Hepatocyte (in vitro differentiated cells): ENCODE data around the gene ST8SIA1. TPM values are rescaled to one million over a fixed set of nuclear protein-coding genes. Genes with fewer than 3 reads are reported as not detected.

ENCODE experiments used
- DNase-seq: peaks from one replicate; pipeline ENCODE4 v3.0.0-alpha.2; 2016; ENCODE audit warnings: low spot score
- H2AFZ ChIP-seq: fragments of 200-600 bp; sonication (generic); 2 replicates; pipeline ENCODE4 v1.6.0; 2016; ENCODE audit warnings: antibody characterized with exemption, mild to moderate bottlenecking
- H3K27ac ChIP-seq: fragments of 200-600 bp; sonication (generic); 2 replicates; pipeline ENCODE4 v1.5.1; 2016; ENCODE audit warnings: mild to moderate bottlenecking
- H3K27me3 ChIP-seq: fragments of 200-600 bp; sonication (generic); 2 replicates; pipeline ENCODE4 v1.6.1; 2016
- H3K36me3 ChIP-seq: fragments of 200-600 bp; sonication (generic); replicated peaks from 2 replicates; pipeline ENCODE4 v1.5.1; 2016; ENCODE audit warnings: low read depth; ENCODE audit not compliant: insufficient read depth
- H3K4me1 ChIP-seq: fragments of 200-600 bp; sonication (generic); 2 replicates; pipeline ENCODE4 v1.5.1; 2016; ENCODE audit warnings: mild to moderate bottlenecking, moderate library complexity; ENCODE audit not compliant: insufficient read depth
- H3K4me2 ChIP-seq: fragments of 200-600 bp; sonication (generic); 2 replicates; pipeline ENCODE4 v1.6.0; 2016
- H3K4me3 ChIP-seq: fragments of 200-600 bp; sonication (generic); 2 replicates; pipeline ENCODE4 v1.5.1; 2016; ENCODE audit warnings: mild to moderate bottlenecking
- H3K79me2 ChIP-seq: fragments of 200-600 bp; sonication (generic); 2 replicates; pipeline ENCODE4 v1.6.0; 2017; ENCODE audit warnings: mild to moderate bottlenecking
- H3K9me2 ChIP-seq: fragments of 200-600 bp; sonication (generic); replicated peaks from 2 replicates; pipeline ENCODE4 v1.6.0; 2017; ENCODE audit warnings: mild to moderate bottlenecking; ENCODE audit not compliant: insufficient read depth
- H3K9me3 ChIP-seq: fragments of 200-600 bp; sonication (generic); 2 replicates; pipeline ENCODE4 v1.5.1; 2016; ENCODE audit warnings: low read depth, mild to moderate bottlenecking
- H4K20me1 ChIP-seq: fragments of 200-600 bp; sonication (generic); 2 replicates; pipeline ENCODE4 v1.6.0; 2016; ENCODE audit warnings: mild to moderate bottlenecking; ENCODE audit not compliant: insufficient read depth, poor library complexity, severe bottlenecking
- CTCF ChIP-seq: fragments of 200-600 bp; sonication (generic); IDR thresholded peaks from 2 replicates; pipeline ENCODE4 v1.5.1; 2016; ENCODE audit warnings: antibody characterized with exemption, mild to moderate bottlenecking; ENCODE audit not compliant: poor library complexity
- EZH2 ChIP-seq: fragments of 200-600 bp; sonication (generic); IDR thresholded peaks from 2 replicates; pipeline ENCODE4 v1.6.1; 2016; ENCODE audit warnings: antibody characterized with exemption, mild to moderate bottlenecking, borderline replicate concordance
- EZH2phosphoT487 ChIP-seq: fragments of 200-600 bp; sonication (generic); IDR thresholded peaks from one replicate; pipeline ENCODE4 v1.6.1; 2018; ENCODE audit warnings: antibody characterized with exemption, mild to moderate bottlenecking, low read depth, moderate library complexity; ENCODE audit not compliant: unreplicated experiment, severe bottlenecking
- WGBS: methylation state at CpG from one replicate; pipeline ENCODE4 v1.1.6; 2016; ENCODE audit warnings: low lambda C conversion rate; ENCODE audit errors: missing lambda C conversion rate; 5-methylcytosine and 5-hydroxymethylcytosine counted together
- polyA plus RNA-seq: library from polyadenylated mRNA; unstranded; fragments of >200 nt; fragmentation: Nextera tagmentation; extraction: Ambion mirVana; gene quantifications from 2 replicates; pipeline ENCODE4 v1.2.1, GENCODE V29; 2016
- total RNA-seq: library from RNA; depleted of rRNA; stranded (reverse); fragments of >200 nt; gene quantifications from 2 replicates; pipeline ENCODE4 v1.2.3, GENCODE V29; 2014

Gene ST8SIA1
- total and polyA plus RNA-seq, 2 experiments from 2014 or later, result 0.88 to 2.0 TPM

- Histone ChIP-seq H3K36me3 (no peaks in the 10 kb centered on the region), H3K4me3 (no peak overlapping the region), H3K27ac (no peak overlapping the region), H3K4me1 (no peaks in the 10 kb centered on the region), H3K4me2 (no peak overlapping the region), H3K79me2 (no peaks in the 10 kb centered on the region), H3K9me3 (no peaks in the 10 kb centered on the region), H3K9me2 (no peaks in the 10 kb centered on the region), H4K20me1 (no peaks in the 10 kb centered on the region), H2AFZ (no peak overlapping the region), H3K27me3 (no peaks in the 10 kb centered on the region)
- 91% methylated on average over 8 of the region's 8 CpGs for WGBS
- DNase-seq, result no peak
- TF ChIP-seq EZH2 (no peak), EZH2phosphoT487 (no peak), CTCF (no peak)
Observed at GRCh38 chr12:22268406-22268805, 66.1 kb downstream of the ST8SIA1 start.

- H2AFZ ChIP-seq, result no peak overlapping the region
- no peaks in the 10 kb centered on the region for H3K27me3 ChIP-seq
- no peak for DNase-seq
- no peaks in the 10 kb centered on the region for H3K79me2 ChIP-seq
- no peak for TF ChIP-seq EZH2
- TF ChIP-seq CTCF, result no peak
- no peak overlapping the region for H3K4me2 ChIP-seq
- H3K4me3 ChIP-seq, result no peak overlapping the region
- no peaks in the 10 kb centered on the region for H3K9me3 ChIP-seq
- no peaks in the 10 kb centered on the region for H3K9me2 ChIP-seq
- WGBS, result 85% methylated on average over 5 of the region's 5 CpGs
- H3K36me3 ChIP-seq, result no peaks in the 10 kb centered on the region
- H3K4me1 ChIP-seq, result no peaks in the 10 kb centered on the region
- no peaks in the 10 kb centered on the region for H4K20me1 ChIP-seq
- H3K27ac ChIP-seq, result no peak overlapping the region
Observed at GRCh38 chr12:22266101-22266500, 68.4 kb downstream of the ST8SIA1 start.

- WGBS, result 89% methylated on average over 5 of the region's 5 CpGs
- no peak overlapping the region for H2AFZ ChIP-seq
- no peaks in the 10 kb centered on the region for H3K4me1 ChIP-seq
- DNase-seq, result no peak
- H3K36me3 ChIP-seq, result no peaks in the 10 kb centered on the region
- no peaks in the 10 kb centered on the region for H3K79me2 ChIP-seq
- H3K27me3 ChIP-seq, result no peaks in the 10 kb centered on the region
- no peaks in the 10 kb centered on the region for H3K9me2 ChIP-seq
- no peak for TF ChIP-seq EZH2phosphoT487
- no peak for TF ChIP-seq CTCF
- TF ChIP-seq EZH2, result no peak
- H4K20me1 ChIP-seq, result no peaks in the 10 kb centered on the region
- no peaks in the 10 kb centered on the region for H3K9me3 ChIP-seq
- H3K4me2 ChIP-seq, result no peak overlapping the region
- H3K4me3 ChIP-seq, result no peak overlapping the region
- H3K27ac ChIP-seq, result no peak overlapping the region
Observed at GRCh38 chr12:22264380-22264779, 70.1 kb downstream of the ST8SIA1 start.

GRCh38 chr12:22262309-22262708 is 72.2 kb downstream of the ST8SIA1 start:
- H2AFZ ChIP-seq, result no peak overlapping the region
- H3K27ac ChIP-seq, result no peak overlapping the region
- no peaks in the 10 kb centered on the region for H3K79me2 ChIP-seq
- H3K36me3 ChIP-seq, result no peaks in the 10 kb centered on the region
- no peaks in the 10 kb centered on the region for H4K20me1 ChIP-seq
- H3K27me3 ChIP-seq, result no peaks in the 10 kb centered on the region
- 21% methylated on average over 2 of the region's 2 CpGs for WGBS
- no peak for DNase-seq
- no peak overlapping the region for H3K4me2 ChIP-seq
- H3K4me3 ChIP-seq, result no peak overlapping the region
- no peaks in the 10 kb centered on the region for H3K4me1 ChIP-seq
- no peaks in the 10 kb centered on the region for H3K9me2 ChIP-seq
- no peaks in the 10 kb centered on the region for H3K9me3 ChIP-seq
- TF ChIP-seq CTCF (no peak), EZH2 (no peak), EZH2phosphoT487 (no peak)
